Small intestine (tissue), 7 donors: Measurements from ENCODE around the gene CAMK2D. TPM values are rescaled to one million over a fixed set of nuclear protein-coding genes. Genes with fewer than 3 reads are reported as not detected.

Experiments
- DNase-seq, 2 donors: peaks; one replicate each; pipeline versions ENCODE4 v3.0.0 to v3.0.0-alpha.2; 2013
- FAIRE-seq: peaks from 2 replicates; lab custom pipeline; 2012; peaks lifted over from hg19 to GRCh38; lab: Jason Lieb, UNC
- H3K27ac ChIP-seq, 3 donors: one replicate each; pipeline ENCODE4 v1.5.1; 2013; ENCODE audit warnings: low read length in 2 of 3, mild to moderate bottlenecking in 2 of 3, control low read depth in 1 of 3, inconsistent platforms in 1 of 3, low read depth in 1 of 3, moderate library complexity in 1 of 3
- H3K27me3 ChIP-seq, 3 donors: one replicate each; pipeline ENCODE4 v1.6.1; 2013; ENCODE audit warnings: low read length in 3 of 3, inconsistent platforms in 1 of 3; ENCODE audit not compliant: control insufficient read depth in 3 of 3, insufficient read depth in 3 of 3
- H3K36me3 ChIP-seq, 3 donors: one replicate each; pipeline ENCODE4 v1.6.1; 2013; ENCODE audit warnings: low read length in 3 of 3, inconsistent platforms in 1 of 3, low read depth in 1 of 3, mild to moderate bottlenecking in 1 of 3, moderate library complexity in 1 of 3; ENCODE audit not compliant: control insufficient read depth in 3 of 3, insufficient read depth in 2 of 3
- H3K4me1 ChIP-seq, 3 donors: one replicate each; pipeline ENCODE4 v1.6.1; 2013; ENCODE audit warnings: low read length in 2 of 3, inconsistent platforms in 1 of 3, low read depth in 1 of 3, mild to moderate bottlenecking in 1 of 3, moderate library complexity in 1 of 3; ENCODE audit not compliant: control insufficient read depth in 3 of 3, insufficient read depth in 2 of 3
- H3K4me3 ChIP-seq, 3 donors: one replicate each; pipeline ENCODE4 v1.5.1; 2013; ENCODE audit warnings: low read length in 3 of 3, control low read depth in 1 of 3, inconsistent platforms in 1 of 3, low read depth in 1 of 3, mild to moderate bottlenecking in 1 of 3, moderate library complexity in 1 of 3
- H3K9me3 ChIP-seq, 2 donors: one replicate each; pipeline ENCODE4 v1.6.1; 2013; ENCODE audit warnings: low read depth in 1 of 2, low read length in 1 of 2; ENCODE audit not compliant: control insufficient read depth in 2 of 2, insufficient read depth in 1 of 2
- WGBS, 3 donors: extraction: QIAGEN DNeasy Blood & Tissue Kit; methylation state at CpG; one replicate each; pipeline ENCODE4 v1.1.7; 2013; 5-methylcytosine and 5-hydroxymethylcytosine counted together
- polyA plus RNA-seq, 4 donors: library from polyadenylated mRNA; stranded (reverse) in 3 of 4; unstranded in 1 of 4; fragments of 200-250 nt in 3 of 4; fragments of 120-200 nt in 1 of 4; gene quantifications; one replicate each; pipeline versions ENCODE4 v1.2.1 to v1.2.3, GENCODE V29; 2013
- donor health status: healthy with polysubstance abuse.
- donor health status: control.
- donor health status: control.
- donor health status: Bipolar disorder and iron deficiency.
- donor health status: healthy.

The CAMK2D gene
- polyA plus RNA-seq, 4 donors: 21.1 to 81.1 (median 24.0) TPM

GRCh38 chr4:113741956-113742355, 19.6 kb downstream of the CAMK2D start:
- DNase-seq: peak; percentile 76 to 84
- Histone ChIP-seq H3K4me1 (peaks cover 9 to 29% (median 9%) of the 10 kb centered on the region in 3 donors), H3K9me3 (no peaks in the 10 kb centered on the region), H3K4me3 (no peak overlapping the region), H3K27me3 (no peaks in the 10 kb centered on the region), H3K36me3 (peaks cover 0 to 3% (median 0%) of the 10 kb centered on the region in 3 donors), H3K27ac (peak overlapping the region in 2 of 3 donors; percentile 64 to 66)
- peak; percentile 91 for FAIRE-seq

DNA sequence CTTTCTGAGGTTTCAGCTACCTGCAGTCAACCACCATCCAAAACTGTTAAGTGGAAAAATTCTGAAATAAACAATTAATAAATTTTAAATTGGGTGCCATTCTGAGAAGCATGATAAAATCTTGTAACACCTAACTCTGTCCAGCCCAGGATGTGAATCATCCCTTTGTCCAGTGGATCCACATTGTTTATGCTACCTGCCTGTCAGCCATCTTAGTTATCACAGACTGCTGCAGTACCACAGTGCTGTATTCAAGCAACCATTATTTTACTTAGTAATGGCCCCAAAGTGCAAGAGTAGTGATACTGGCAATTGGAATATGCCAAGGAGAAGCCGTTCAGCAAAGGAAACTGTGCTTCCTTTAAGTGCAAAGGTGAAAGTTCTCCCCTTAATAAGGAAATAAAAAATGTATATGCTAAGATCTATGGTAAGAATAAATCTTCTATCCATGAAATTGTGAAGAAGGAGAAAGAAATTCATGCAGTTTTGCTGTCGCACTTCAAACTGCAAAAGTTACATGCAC, 20.6 kb downstream of the CAMK2D start:
- Histone ChIP-seq H3K4me1 (peaks cover 9 to 23% (median 9%) of the 10 kb centered on the region in 3 donors), H3K27me3 (no peaks in the 10 kb centered on the region), H3K9me3 (no peaks in the 10 kb centered on the region), H3K27ac (peak overlapping the region in 1 of 3 donors; percentile 3), H3K4me3 (no peak overlapping the region), H3K36me3 (peaks cover 0 to 3% (median 0%) of the 10 kb centered on the region in 3 donors)
- no peak for FAIRE-seq
- WGBS, 3 donors: 61 to 84% (median 68%) methylated on average over 2 of the region's 2 CpGs
- peak in 1 of 2 donors; percentile 67 for DNase-seq

GRCh38 chr4:113739197-113739596, 22.3 kb downstream of the CAMK2D start:
- Histone ChIP-seq H3K4me1 (peaks cover 9 to 18% (median 9%) of the 10 kb centered on the region in 3 donors), H3K4me3 (no peak overlapping the region), H3K27me3 (no peaks in the 10 kb centered on the region), H3K27ac (no peak overlapping the region), H3K36me3 (peaks cover 0 to 5% (median 0%) of the 10 kb centered on the region in 3 donors), H3K9me3 (no peaks in the 10 kb centered on the region)
- no peak for FAIRE-seq
- no peak for DNase-seq

DNA sequence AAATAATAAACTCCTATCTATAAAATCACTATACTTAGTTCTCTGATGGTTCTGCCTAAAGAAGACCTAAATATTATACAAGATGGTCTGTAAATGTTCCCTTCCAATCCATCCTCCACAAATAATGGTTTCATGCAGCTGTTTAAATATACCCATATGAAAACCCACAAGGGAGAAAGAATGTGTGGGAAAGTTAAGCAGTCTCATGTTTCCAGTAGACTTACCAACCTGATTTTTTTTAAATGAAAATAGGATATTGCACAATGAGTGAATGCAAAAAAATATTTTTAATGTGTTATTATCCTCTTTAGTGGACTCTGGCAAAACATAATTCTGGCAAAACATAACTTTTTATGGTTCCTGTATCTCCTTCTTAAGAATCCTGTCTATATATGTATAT, 23.3 kb downstream of the CAMK2D start:
- H3K27ac ChIP-seq: no peak overlapping the region
- no peaks in the 10 kb centered on the region for H3K9me3 ChIP-seq
- H3K4me1 ChIP-seq: peaks cover 6 to 14% (median 7%) of the 10 kb centered on the region in 3 donors
- H3K4me3 ChIP-seq: no peak overlapping the region
- DNase-seq: no peak
- H3K36me3 ChIP-seq: peaks cover 0 to 5% (median 0%) of the 10 kb centered on the region in 3 donors
- FAIRE-seq: no peak
- no peaks in the 10 kb centered on the region for H3K27me3 ChIP-seq

- no peaks in the 10 kb centered on the region for H3K27me3 ChIP-seq
- peaks cover 0 to 10% (median 2%) of the 10 kb centered on the region in 3 donors for H3K36me3 ChIP-seq
- H3K27ac ChIP-seq: no peak overlapping the region
- no peak for FAIRE-seq
- H3K9me3 ChIP-seq: no peaks in the 10 kb centered on the region
- peaks cover 0 to 4% (median 2%) of the 10 kb centered on the region in 3 donors for H3K4me1 ChIP-seq
- DNase-seq: no peak
- no peak overlapping the region for H3K4me3 ChIP-seq
Observed at GRCh38 chr4:113733685-113734084, 27.9 kb downstream of the CAMK2D start.

DNA sequence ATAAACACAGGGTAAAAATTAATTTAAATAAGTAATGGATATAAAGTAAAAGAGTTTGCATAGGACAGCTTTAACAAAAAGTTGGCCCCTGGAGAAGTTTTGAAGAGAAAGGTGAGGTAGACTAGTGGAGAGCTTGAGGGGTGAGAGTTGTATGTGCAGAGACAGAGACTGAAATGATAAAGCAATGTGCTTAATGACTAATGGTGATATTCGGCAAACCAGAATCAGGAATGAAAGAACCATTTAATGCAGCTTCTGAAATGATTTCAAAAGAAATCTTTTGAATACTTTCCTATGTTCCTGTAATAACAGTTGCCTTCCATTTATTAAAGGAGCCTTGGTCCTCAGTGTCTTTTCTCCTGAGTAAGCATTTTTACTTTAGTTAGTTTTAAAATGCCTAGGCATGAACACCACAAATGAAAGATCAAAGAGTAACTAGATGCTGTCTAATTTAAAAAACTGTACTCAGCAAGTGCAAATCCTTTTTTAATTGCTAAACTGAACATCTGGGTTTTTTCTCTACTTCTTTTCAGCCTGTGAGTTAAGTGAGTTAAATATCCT, 28.5 kb downstream of the CAMK2D start:
- Histone ChIP-seq H3K9me3 (no peaks in the 10 kb centered on the region), H3K27me3 (no peaks in the 10 kb centered on the region), H3K36me3 (peaks cover 0 to 10% (median 2%) of the 10 kb centered on the region in 3 donors), H3K4me1 (peaks cover 0 to 4% (median 2%) of the 10 kb centered on the region in 3 donors), H3K27ac (no peak overlapping the region), H3K4me3 (no peak overlapping the region)
- 80 to 89% (median 81%) methylated on average over 1 of the region's 1 CpG for WGBS, 3 donors
- FAIRE-seq (no peak), DNase-seq (no peak)

DNA sequence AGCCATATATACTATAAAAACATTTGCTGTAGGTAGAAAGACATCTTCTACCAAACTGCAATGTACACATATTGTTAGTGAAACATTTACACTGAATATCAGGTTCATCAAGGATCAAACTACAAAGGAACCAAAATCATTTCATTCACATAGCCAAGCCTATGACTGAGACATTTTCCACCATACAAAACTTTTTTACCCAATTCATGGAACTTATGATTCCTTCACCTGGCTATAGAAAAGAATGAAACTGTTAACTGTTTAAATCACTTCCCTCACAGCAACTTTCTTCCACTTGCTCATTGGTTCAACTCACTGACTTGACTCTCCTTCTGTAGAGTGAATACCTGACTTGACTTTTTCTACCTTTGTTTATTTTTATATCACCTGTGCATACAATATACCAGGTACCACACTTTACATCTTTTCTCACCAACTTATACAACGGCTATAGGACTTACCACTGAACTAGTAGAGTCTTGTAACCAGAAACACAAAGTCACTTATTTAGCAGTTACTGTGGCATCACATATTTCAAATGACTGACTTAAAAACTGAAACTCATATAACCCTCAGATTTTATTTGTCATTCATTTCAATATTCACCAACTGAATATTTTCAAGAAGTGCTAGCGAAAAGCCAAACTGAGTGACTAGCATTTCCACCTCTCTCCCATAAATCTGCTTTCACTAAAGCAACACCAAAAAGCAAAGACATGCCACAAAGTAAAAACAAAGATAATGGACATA, 30.9 kb downstream of the CAMK2D start:
- Histone ChIP-seq H3K9me3 (no peaks in the 10 kb centered on the region), H3K27ac (no peak overlapping the region), H3K4me1 (peaks cover 0 to 4% (median 4%) of the 10 kb centered on the region in 3 donors), H3K36me3 (peaks cover 0 to 10% (median 2%) of the 10 kb centered on the region in 3 donors), H3K4me3 (no peak overlapping the region), H3K27me3 (no peaks in the 10 kb centered on the region)
- FAIRE-seq: no peak
- 84 to 95% (median 93%) methylated on average over 2 of the region's 2 CpGs for WGBS, 3 donors
- DNase-seq: no peak

GRCh38 chr4:113727802-113728201, 33.7 kb downstream of the CAMK2D start:
- 59 to 77% (median 74%) methylated on average over 1 of the region's 1 CpG for WGBS, 3 donors
- Histone ChIP-seq H3K27ac (no peak overlapping the region), H3K9me3 (no peaks in the 10 kb centered on the region), H3K27me3 (no peaks in the 10 kb centered on the region), H3K36me3 (peaks cover 0 to 8% (median 2%) of the 10 kb centered on the region in 3 donors), H3K4me3 (no peak overlapping the region), H3K4me1 (peaks cover 0 to 4% (median 4%) of the 10 kb centered on the region in 3 donors)
- FAIRE-seq: no peak
- no peak for DNase-seq
